ENCODE results near the gene OR4Q2.
"Not testable (repeated sequence)": the region's sequence is repeated elsewhere in the genome, so short reads cannot be mapped to it uniquely, and the experiment has no call there.

Gene OR4Q2

GRCh38 chr14:20001863-20002262 is at the start of gene OR4Q2:
OR4Q2 (plus strand) TSS chr14:20002163.
- DNase-seq: no peak

- DNase-seq: not testable (repeated sequence)
These were observed 32.2 kb upstream of the OR4Q2 start for GRCh38 chr14:19969735-19970134.

DNA sequence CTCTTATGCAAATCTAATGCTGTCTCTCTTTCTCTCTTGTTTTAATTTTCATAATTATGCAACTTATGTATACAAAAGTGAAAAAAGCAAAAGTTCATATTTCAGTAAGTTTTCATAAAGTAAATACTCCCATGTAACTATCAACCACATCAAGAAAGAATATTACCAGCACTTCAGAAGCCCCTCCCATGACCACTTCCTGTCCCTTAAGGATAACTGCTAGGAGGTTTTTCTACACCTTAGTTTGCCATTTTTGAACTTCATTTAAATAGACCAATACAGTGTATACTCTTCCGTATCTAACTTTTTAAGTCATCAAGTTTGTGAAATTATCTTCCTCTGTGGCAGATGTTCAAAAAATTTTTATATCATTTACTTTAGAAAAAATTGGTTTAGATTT is 27.1 kb upstream of the OR4Q2 start:
- DNase-seq: no peak

- DNase-seq: no peak
These were observed 26.7 kb upstream of the OR4Q2 start, which contains the start of gene OR4K15 for GRCh38 chr14:19975291-19975690. OR4K15 (plus strand) TSS chr14:19975591; CDS start chr14:19975591, 0 bp downstream.

DNA sequence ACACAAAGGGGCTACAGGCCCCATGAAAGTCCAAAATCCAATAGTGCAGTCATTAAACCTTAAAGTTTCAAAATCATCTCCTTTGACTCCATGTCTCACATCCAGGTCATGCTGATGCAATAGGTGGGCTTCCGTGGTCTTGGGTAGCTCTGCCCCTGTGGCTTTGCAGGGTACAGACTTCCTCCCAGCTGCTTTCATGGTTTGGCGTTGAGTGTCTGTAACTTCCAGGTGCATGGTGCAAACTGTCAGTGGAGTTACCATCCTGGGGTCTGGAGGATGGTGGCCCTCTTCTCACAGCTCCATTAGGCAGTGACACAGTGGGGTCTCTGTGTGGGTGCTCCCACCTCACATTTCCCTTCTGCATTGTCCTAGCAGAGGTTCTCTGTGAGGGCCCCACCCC is 8.5 kb upstream of the OR4Q2 start:
- no peak for DNase-seq

- no peak for DNase-seq
These were observed 356 bp downstream of the OR4Q2 start for GRCh38 chr14:20002319-20002718.

- no peak for DNase-seq
These were observed 6.2 kb downstream of the OR4Q2 start for GRCh38 chr14:20008156-20008555.

DNA sequence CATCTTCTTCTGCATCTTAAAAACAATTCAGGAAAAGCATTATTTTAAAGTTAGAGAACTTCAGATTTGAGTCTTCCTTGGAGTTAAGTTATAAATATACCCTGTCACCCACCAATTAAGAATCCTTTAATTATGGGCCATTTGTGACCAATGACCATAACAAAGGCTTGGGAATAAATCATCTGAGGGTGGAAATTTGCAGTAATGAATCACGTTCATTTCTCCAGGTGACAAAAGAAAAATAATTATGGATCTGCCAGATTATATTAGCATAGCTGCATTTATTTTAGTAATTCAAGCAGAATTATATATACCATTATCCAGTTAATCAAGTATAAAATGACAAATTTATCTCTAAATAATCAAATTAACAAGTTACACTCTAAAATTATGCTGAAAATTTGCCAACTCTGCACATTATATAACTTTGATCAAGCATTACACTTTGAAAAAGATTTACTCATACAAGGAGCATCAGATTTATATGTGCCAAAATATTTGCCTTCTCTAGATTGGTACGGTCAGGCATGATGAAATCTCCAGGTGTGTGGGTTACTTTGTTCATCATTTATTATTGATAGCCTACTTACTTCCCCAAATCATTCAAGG is 17.4 kb downstream of the OR4Q2 start, which contains the start of gene OR4K14:
OR4K14 (minus strand) TSS at position 51 of the 609 bp plus-strand sequence. CDS start 4,114 bp downstream, outside the sequence.
- no peak for DNase-seq

- no peak for DNase-seq
These were observed 29.1 kb downstream of the OR4Q2 start for GRCh38 chr14:20031058-20031457.

DNA sequence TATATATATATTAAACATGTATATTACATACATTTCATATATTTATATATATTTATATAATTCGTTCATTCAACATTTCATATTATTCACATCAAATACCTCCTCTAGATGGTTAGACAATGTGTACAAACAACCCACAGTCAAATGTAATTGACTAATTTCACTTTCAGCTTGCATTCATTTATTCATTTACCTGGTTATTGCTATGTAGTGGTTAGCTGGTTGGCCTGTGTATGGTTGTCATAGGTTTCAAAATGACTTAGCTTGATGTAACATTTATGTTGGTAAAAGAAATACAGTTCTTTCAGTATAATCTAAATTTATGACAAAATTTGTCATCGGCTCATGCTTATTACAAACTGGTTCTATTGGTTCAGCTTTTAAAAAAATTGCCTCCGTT is 33.5 kb downstream of the OR4Q2 start:
- no peak for DNase-seq

DNA sequence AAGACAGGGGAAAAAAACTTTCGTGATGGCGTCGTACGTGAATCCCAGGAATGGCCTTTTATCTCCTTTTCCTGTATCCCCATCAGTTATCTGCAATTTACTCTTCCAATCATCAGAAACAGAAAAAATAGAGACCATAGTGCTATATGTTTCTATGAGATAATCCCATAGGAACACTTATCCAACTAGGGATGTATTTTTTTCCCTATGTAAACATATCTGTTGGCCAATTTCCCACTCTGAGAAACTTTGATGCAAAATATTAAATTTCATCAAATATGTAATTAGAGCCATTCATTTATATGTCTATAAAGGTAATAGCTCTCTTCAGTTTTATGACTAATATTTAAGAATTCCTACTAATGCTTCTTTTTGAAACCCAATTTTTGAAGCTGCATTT is 34.0 kb downstream of the OR4Q2 start, which contains the start of gene OR4K13:
OR4K13 (minus strand) TSS at position 101 of the 400 bp plus-strand sequence. CDS start 1,280 bp downstream, outside the sequence.
- DNase-seq: no peak

- no peak for DNase-seq
These were observed 42.3 kb downstream of the OR4Q2 start for GRCh38 chr14:20044243-20044642.

- no peak for DNase-seq
These were observed 46.2 kb downstream of the OR4Q2 start for GRCh38 chr14:20048202-20048601.

Data from stimulated activated CD8-positive, alpha-beta memory T cell treated with anti-CD3 and anti-CD28 coated beads, Interleukin-4, amount 100 ng/mL, for 48 hours (primary cell).